Omental fat pad (tissue), 4 donors: ENCODE results near the gene TMEM174. TPM values are rescaled to one million over a fixed set of nuclear protein-coding genes. Genes with fewer than 3 reads are reported as not detected.
"Not testable (repeated sequence)": the region's sequence is repeated elsewhere in the genome, so short reads cannot be mapped to it uniquely, and the experiment has no call there.

ENCODE experiments used
- ATAC-seq: fragments of 150-250 bp; one replicate; pipeline ENCODE4 v1.9.1; 2016; ENCODE audit warnings: mild to moderate bottlenecking, moderate library complexity; ENCODE audit not compliant: low FRiP score
- DNase-seq: peaks from one replicate; pipeline ENCODE4 v3.0.0-alpha.2; 2019; ENCODE audit warnings: low spot score
- total RNA-seq, 4 donors: library from RNA; depleted of rRNA; stranded (reverse); fragments of >200 nt; gene quantifications; one replicate each; pipeline ENCODE4 v1.1.0, GENCODE V29; 2016
- TF ChIP-seq, protein P1 (sequence below), 3 donors: fragments of 450-650 bp; IDR thresholded peaks; one replicate each; pipeline ENCODE4 v1.5.1; 2016 to 2017; ENCODE audit warnings: antibody characterized with exemption in 3 of 3, mild to moderate bottlenecking in 3 of 3, moderate library complexity in 2 of 3

The TMEM174 gene
- total RNA-seq, 4 donors from 2014 or later = not detected

DNA sequence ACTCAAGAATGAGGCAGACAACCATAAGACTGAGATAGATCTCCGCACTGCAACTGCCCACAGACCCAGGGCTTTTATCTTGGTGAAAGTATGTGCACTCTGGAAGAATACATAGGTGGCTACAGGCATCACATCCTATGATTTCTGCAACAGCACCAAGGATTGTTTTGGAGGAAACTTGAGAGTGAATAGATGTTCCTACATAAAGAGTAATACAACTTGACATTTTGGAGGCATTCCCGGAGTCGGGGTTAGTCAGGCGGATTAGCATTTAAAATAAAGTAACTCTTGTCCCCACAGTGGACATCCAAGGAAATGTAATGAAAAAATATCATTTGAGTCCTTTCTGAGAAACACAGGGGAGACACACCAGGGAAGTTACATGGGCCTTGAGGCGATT, 26.7 kb downstream of the TMEM174 start:
- TF ChIP-seq, protein P1, sequence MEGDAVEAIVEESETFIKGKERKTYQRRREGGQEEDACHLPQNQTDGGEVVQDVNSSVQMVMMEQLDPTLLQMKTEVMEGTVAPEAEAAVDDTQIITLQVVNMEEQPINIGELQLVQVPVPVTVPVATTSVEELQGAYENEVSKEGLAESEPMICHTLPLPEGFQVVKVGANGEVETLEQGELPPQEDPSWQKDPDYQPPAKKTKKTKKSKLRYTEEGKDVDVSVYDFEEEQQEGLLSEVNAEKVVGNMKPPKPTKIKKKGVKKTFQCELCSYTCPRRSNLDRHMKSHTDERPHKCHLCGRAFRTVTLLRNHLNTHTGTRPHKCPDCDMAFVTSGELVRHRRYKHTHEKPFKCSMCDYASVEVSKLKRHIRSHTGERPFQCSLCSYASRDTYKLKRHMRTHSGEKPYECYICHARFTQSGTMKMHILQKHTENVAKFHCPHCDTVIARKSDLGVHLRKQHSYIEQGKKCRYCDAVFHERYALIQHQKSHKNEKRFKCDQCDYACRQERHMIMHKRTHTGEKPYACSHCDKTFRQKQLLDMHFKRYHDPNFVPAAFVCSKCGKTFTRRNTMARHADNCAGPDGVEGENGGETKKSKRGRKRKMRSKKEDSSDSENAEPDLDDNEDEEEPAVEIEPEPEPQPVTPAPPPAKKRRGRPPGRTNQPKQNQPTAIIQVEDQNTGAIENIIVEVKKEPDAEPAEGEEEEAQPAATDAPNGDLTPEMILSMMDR (IDR thresholded peaks at IDR 0.05) = no peak
- DNase-seq (no peak), ATAC-seq (no peak)

DNA sequence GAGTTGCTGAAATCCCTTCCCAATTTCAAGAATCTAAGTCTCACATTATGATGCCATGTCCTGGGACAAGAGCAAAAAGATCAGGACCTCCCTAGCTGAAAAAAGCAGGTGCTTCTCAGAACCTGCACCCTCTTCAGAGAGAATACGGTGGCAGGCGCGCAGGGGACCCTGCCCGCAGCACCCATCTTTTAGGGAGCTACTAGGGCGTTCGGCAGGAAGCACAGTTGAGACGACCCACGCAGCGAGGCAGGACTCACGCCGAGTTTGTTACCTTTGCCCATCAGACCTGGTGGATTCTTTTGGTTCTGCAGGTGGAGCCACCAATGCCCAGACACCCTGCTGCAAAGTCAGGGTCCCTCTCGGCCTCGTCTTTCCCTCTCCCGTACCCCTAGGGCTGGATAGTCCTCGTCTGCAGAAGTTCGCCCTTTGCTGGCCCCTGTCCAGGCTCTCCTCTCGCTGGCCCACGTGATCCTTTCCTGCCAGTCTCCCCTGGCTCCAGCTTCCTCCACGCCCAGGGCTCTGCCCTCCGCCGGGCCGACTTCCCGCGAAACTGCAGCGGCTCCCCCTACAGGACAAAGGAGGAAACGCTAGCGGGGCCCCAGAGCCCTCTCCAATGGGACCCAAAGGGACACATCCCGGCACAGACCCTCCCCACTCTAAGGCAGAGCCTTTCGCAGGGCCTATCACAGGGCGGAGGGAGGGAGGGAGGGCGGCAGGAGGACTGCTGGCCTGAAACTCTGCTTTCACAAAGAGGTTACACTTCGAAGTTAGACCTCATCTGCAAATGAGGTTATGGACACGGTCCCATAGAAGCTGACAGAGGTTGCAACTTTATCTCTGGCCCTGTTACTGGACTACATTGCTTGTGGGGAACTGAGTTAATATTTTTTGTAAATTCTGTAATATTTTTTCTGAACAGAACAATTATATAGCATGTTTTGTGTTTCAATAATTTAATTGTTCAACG, 28.8 kb downstream of the TMEM174 start:
- DNase-seq (peak; percentile 27), ATAC-seq (peak; percentile 86)
- TF ChIP-seq, protein P1 (IDR thresholded peaks at IDR 0.05) = no peak

DNA sequence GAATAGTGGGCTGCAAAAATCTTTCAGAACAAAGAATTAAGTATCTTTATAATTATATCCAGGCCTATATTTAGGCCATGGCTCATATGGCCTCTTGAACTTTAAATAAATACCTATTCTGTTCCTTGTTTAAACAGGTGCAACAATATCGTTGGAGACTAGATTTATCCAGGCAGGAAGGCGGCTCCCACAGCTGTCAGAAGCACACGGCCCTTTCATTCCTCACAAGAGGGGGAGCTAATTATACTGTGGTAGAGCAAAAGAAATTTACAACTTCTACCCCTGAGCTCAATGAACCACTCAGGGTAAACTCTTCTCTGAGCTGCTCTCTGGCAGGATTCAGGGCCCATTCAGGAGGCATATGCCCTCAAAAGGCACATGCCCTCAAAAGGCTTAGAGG, 31.3 kb downstream of the TMEM174 start:
- DNase-seq (no peak), ATAC-seq (no peak)
- TF ChIP-seq, protein P1 (IDR thresholded peaks at IDR 0.05) = no peak

DNA sequence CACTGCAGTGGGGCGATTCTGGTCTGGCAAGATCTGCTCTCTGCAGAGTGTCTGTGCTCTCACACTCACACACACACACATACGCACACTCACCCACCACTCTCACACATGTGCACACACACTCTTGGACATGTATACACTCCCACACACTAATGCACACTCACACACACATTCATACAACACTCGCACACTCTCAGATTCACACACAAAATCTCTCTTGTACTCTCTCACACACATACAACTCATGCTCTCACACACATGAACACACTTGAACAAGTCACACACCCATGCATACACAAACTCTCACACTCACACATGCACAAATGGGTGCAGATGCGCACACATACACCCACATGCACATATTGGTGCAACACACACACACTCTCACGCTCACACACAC, 31.7 kb downstream of the TMEM174 start:
- TF ChIP-seq, protein P1 (IDR thresholded peaks at IDR 0.05) = no peak
- no peak for ATAC-seq
- no peak for DNase-seq

DNA sequence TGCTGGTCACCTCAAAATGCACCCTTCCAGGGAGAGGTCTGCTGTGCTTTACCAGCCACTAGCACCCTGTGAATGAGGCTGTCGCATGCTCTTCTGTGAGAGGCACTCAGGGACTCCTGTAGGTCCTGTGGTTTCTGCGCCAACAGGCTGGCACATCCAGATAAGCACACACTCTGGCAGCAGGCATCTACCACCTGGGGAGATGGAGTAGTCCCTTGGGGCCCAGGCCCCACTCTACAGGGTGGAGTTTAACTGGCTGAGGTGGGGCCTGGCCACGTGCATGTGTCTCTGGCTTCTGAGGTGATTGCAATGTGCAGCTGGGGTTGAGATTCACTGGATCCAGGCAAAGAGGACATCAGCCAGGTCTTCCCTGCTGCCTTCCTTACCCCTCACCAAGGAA, 32.3 kb downstream of the TMEM174 start:
- DNase-seq = no peak
- no peak for ATAC-seq
- TF ChIP-seq, protein P1 (IDR thresholded peaks at IDR 0.05) = no peak

DNA sequence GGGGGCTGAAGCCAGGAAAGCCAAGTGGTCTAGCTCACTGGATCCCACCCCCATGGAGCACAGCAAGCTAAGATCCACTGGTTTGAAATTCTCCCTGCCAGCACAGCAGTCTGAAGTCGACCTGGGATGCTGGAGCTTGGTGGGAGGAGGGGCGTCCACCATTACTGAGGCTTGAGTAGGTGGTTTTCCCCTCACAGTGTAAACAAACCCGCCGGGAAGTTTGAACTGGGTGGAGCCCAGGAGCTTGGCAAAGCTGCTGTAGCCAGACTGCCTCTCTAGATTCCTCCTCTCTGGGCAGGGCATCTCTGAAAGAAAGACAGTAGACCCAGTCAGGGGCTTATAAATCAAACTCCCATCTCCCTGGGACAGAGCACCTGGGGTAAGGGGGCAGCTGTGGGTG, 34.2 kb downstream of the TMEM174 start:
- DNase-seq, ATAC-seq: not testable (repeated sequence)

DNA sequence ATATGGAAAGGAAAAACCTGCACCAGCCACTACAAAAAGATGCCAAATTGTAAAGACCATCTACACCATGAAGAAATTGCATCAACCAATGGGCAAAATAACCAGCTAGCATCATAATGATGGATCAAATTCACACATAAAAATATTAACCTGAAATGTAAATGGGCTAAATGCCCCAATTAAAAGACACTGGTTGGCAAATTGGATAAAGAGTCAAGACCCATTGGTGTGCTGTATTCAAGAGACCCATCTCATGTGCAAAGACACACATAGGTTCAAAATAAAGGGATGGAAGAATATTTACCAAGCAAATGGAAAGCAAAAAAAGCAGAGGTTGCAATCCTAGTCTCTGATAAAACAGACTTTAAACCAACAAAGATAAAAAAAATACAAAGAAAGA, 36.1 kb downstream of the TMEM174 start:
- not testable (repeated sequence) for DNase-seq, ATAC-seq

DNA sequence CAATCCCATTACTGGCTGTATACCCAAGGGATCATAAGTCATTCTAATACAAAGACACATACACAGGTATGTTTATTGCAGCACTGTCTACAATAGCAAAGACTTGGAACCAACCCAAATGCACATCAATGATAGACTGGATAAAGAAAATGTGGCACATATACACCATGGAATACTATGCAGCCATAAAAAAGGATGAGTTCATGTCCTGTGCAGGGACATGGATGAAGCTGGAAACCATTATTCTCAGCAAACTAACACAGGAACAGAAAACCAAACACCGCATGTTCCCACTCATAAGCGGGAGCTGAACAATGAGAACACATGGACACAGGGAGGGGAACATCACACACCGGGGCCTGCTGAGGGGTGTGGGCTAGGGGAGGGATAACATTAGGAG, 39.7 kb downstream of the TMEM174 start:
- ATAC-seq, DNase-seq: not testable (repeated sequence)
